ENCODE measurements around the gene PHYHD1.
A peak's percentile ranks its signal among the peaks of the same experiment; 100 is the strongest.

The PHYHD1 gene

DNA sequence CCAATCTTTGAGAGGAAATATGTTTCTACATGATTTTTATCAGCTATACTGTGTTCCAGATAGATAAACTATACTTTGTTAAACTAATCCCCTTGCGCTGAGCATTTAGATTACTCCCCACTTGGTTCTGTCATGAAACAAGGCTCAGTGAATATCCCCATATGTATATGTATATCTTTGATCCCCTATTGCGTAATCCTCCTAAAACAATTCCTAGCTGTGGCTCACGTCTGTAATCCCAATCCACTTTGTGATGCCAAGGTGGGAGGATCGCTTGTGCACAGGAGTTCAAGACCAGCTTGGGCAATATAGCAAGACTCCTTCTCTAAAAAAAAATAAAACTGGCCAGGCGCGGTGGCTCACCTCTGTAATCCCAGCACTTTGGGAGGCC lies 2.7 kb downstream of the PHYHD1 start:
- peaks cover 24% of the 10 kb centered on the region for H3K4me1 ChIP-seq (ENCODE audit: control insufficient read depth, insufficient read depth, low read length)
- peaks cover 0 to 2% of the 10 kb centered on the region in 2 donors for H3K36me3 ChIP-seq (ENCODE audit: control insufficient read depth in 2 of 2, insufficient read depth in 2 of 2, low read length in 2 of 2)
- H3K27ac ChIP-seq (ENCODE audit: low read length) = no peak overlapping the region
- H3K27me3 ChIP-seq (ENCODE audit: control insufficient read depth in 1 of 2, insufficient read depth in 2 of 2, low read length in 2 of 2) = no peaks in the 10 kb centered on the region
- H3K9ac ChIP-seq (ENCODE audit: low read length in 2 of 2) = no peak overlapping the region
- H3K4me3 ChIP-seq (ENCODE audit: low read length in 2 of 2) = no peak overlapping the region
- no peaks in the 10 kb centered on the region for H3K9me3 ChIP-seq (ENCODE audit: control insufficient read depth in 2 of 2, low read length in 2 of 2)

DNA sequence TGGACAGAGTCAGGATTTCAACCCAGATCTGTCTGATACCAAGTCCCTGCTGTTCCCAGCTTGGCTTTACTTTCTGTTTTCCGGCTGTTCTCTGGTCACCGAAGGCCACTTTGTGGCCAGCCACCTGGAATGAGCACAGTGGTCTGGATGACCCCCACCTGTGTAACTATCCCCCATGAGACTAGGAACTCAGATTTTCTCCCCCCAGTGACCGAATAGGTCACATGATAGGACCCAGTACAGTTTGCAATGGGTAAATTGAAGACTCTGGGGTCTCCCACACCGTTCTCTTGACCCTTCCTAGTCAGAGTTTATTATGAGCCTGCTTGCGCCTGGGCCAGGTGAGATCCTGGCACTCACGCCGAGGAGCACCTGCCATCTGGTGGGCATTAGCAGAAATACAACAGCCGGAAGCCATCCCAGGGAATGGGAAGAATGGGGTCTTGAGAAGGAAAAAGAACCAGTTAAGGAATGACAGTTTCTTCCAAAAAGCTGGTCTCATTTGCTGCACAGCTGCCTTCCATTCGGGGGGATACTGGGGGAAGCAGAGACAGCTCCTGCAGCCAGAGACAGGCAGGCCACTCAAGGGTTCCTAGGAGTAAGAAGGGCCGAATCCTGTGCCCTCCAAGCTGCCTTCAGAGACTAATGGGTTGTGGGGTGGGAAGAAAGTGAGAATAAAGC lies 7.1 kb downstream of the PHYHD1 start:
- H3K9ac ChIP-seq (ENCODE audit: low read length in 2 of 2) = no peak overlapping the region
- H3K4me3 ChIP-seq (ENCODE audit: low read length in 2 of 2) = no peak overlapping the region
- no peak overlapping the region for H3K27ac ChIP-seq (ENCODE audit: low read length)

DNA sequence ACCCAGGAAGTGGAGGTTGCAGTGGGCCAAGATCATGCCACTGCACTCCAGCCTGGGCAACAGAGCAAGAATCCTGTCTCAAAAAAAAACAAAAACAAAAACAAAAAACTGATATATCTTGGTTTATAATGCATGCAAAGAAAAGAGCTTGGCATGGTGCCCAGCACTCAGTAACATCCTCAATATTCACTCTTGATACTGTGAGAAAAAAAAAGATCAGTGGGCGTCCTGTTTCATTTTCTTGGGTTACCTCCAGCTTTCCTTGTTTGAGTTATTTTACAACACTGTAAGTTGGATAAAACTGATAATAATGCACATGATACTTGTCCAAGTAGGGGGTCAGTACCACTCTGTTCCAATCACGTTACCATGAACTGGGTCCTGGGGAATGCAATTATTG lies 7.8 kb downstream of the PHYHD1 start:
- H3K36me3 ChIP-seq (ENCODE audit: control insufficient read depth in 2 of 2, insufficient read depth in 2 of 2, low read length in 2 of 2) = no peaks in the 10 kb centered on the region
- H3K27me3 ChIP-seq (ENCODE audit: control insufficient read depth in 1 of 2, insufficient read depth in 2 of 2, low read length in 2 of 2) = no peaks in the 10 kb centered on the region
- H3K4me1 ChIP-seq (ENCODE audit: control insufficient read depth, insufficient read depth, low read length) = no peaks in the 10 kb centered on the region
- H3K4me3 ChIP-seq (ENCODE audit: low read length in 2 of 2) = no peak overlapping the region
- no peak overlapping the region for H3K9ac ChIP-seq (ENCODE audit: low read length in 2 of 2)
- H3K27ac ChIP-seq (ENCODE audit: low read length) = no peak overlapping the region
- no peaks in the 10 kb centered on the region for H3K9me3 ChIP-seq (ENCODE audit: control insufficient read depth in 2 of 2, low read length in 2 of 2)

More for the DNA sequence above, 7.1 kb downstream of the PHYHD1 start:
- Histone ChIP-seq H3K27me3 (ENCODE audit: control insufficient read depth in 1 of 2, insufficient read depth in 2 of 2, low read length in 2 of 2) (no peaks in the 10 kb centered on the region), H3K9me3 (ENCODE audit: control insufficient read depth in 2 of 2, low read length in 2 of 2) (no peaks in the 10 kb centered on the region), H3K36me3 (ENCODE audit: control insufficient read depth in 2 of 2, insufficient read depth in 2 of 2, low read length in 2 of 2) (no peaks in the 10 kb centered on the region), H3K4me1 (ENCODE audit: control insufficient read depth, insufficient read depth, low read length) (no peaks in the 10 kb centered on the region)

- no peaks in the 10 kb centered on the region for H3K9me3 ChIP-seq (ENCODE audit: control insufficient read depth in 2 of 2, low read length in 2 of 2)
- H3K9ac ChIP-seq (ENCODE audit: low read length in 2 of 2) = no peak overlapping the region
- no peaks in the 10 kb centered on the region for H3K27me3 ChIP-seq (ENCODE audit: control insufficient read depth in 1 of 2, insufficient read depth in 2 of 2, low read length in 2 of 2)
- no peak overlapping the region for H3K27ac ChIP-seq (ENCODE audit: low read length)
- no peaks in the 10 kb centered on the region for H3K36me3 ChIP-seq (ENCODE audit: control insufficient read depth in 2 of 2, insufficient read depth in 2 of 2, low read length in 2 of 2)
- H3K4me3 ChIP-seq (ENCODE audit: low read length in 2 of 2) = no peak overlapping the region
- H3K4me1 ChIP-seq (ENCODE audit: control insufficient read depth, insufficient read depth, low read length) = no peaks in the 10 kb centered on the region
Measured at GRCh38 chr9:128929560-128929959, 8.8 kb downstream of the PHYHD1 start.

- Histone ChIP-seq H3K9ac (ENCODE audit: low read length in 2 of 2) (no peak overlapping the region), H3K36me3 (ENCODE audit: control insufficient read depth in 2 of 2, insufficient read depth in 2 of 2, low read length in 2 of 2) (no peaks in the 10 kb centered on the region), H3K4me1 (ENCODE audit: control insufficient read depth, insufficient read depth, low read length) (no peaks in the 10 kb centered on the region)
Measured at GRCh38 chr9:128933731-128934130, 12.9 kb downstream of the PHYHD1 start.

GRCh38 chr9:128936171-128936865 lies 15.5 kb downstream of the PHYHD1 start:
- no peaks in the 10 kb centered on the region for H3K36me3 ChIP-seq (ENCODE audit: control insufficient read depth in 2 of 2, insufficient read depth in 2 of 2, low read length in 2 of 2)
- H3K9me3 ChIP-seq (ENCODE audit: control insufficient read depth in 2 of 2, low read length in 2 of 2) = no peaks in the 10 kb centered on the region
- no peak overlapping the region for H3K27ac ChIP-seq (ENCODE audit: low read length)
- H3K27me3 ChIP-seq (ENCODE audit: control insufficient read depth in 1 of 2, insufficient read depth in 2 of 2, low read length in 2 of 2) = no peaks in the 10 kb centered on the region
- H3K4me1 ChIP-seq (ENCODE audit: control insufficient read depth, insufficient read depth, low read length) = peaks cover 5% of the 10 kb centered on the region
- H3K9ac ChIP-seq (ENCODE audit: low read length in 2 of 2) = no peak overlapping the region
- H3K4me3 ChIP-seq (ENCODE audit: low read length in 2 of 2) = no peak overlapping the region

More at GRCh38 chr9:128933731-128934130, 12.9 kb downstream of the PHYHD1 start:
- no peak overlapping the region for H3K4me3 ChIP-seq (ENCODE audit: low read length in 2 of 2)
- no peaks in the 10 kb centered on the region for H3K27me3 ChIP-seq (ENCODE audit: control insufficient read depth in 1 of 2, insufficient read depth in 2 of 2, low read length in 2 of 2)
- no peak overlapping the region for H3K27ac ChIP-seq (ENCODE audit: low read length)
- H3K9me3 ChIP-seq (ENCODE audit: control insufficient read depth in 2 of 2, low read length in 2 of 2) = no peaks in the 10 kb centered on the region

GRCh38 chr9:128937310-128938165 lies 16.8 kb downstream of the PHYHD1 start:
- Histone ChIP-seq H3K9ac (ENCODE audit: low read length in 2 of 2) (no peak overlapping the region), H3K27ac (ENCODE audit: low read length) (no peak overlapping the region), H3K36me3 (ENCODE audit: control insufficient read depth in 2 of 2, insufficient read depth in 2 of 2, low read length in 2 of 2) (peaks cover 0 to under 1% of the 10 kb centered on the region in 2 donors), H3K9me3 (ENCODE audit: control insufficient read depth in 2 of 2, low read length in 2 of 2) (no peaks in the 10 kb centered on the region), H3K27me3 (ENCODE audit: control insufficient read depth in 1 of 2, insufficient read depth in 2 of 2, low read length in 2 of 2) (no peaks in the 10 kb centered on the region), H3K4me3 (ENCODE audit: low read length in 2 of 2) (no peak overlapping the region), H3K4me1 (ENCODE audit: control insufficient read depth, insufficient read depth, low read length) (peaks cover 5% of the 10 kb centered on the region)

GRCh38 chr9:128940271-128940921 lies 19.6 kb downstream of the PHYHD1 start:
- peak overlapping the region; percentile 31 for H3K27ac ChIP-seq (ENCODE audit: low read length)
- H3K27me3 ChIP-seq (ENCODE audit: control insufficient read depth in 1 of 2, insufficient read depth in 2 of 2, low read length in 2 of 2) = no peaks in the 10 kb centered on the region
- no peak overlapping the region for H3K4me3 ChIP-seq (ENCODE audit: low read length in 2 of 2)
- peaks cover 10% of the 10 kb centered on the region for H3K4me1 ChIP-seq (ENCODE audit: control insufficient read depth, insufficient read depth, low read length)
- H3K9ac ChIP-seq (ENCODE audit: low read length in 2 of 2) = peak overlapping the region in 1 of 2 donors; percentile 21
- H3K36me3 ChIP-seq (ENCODE audit: control insufficient read depth in 2 of 2, insufficient read depth in 2 of 2, low read length in 2 of 2) = peaks cover 2 to 9% of the 10 kb centered on the region in 2 donors
- H3K9me3 ChIP-seq (ENCODE audit: control insufficient read depth in 2 of 2, low read length in 2 of 2) = no peaks in the 10 kb centered on the region

GRCh38 chr9:128940946-128941755 lies 20.4 kb downstream of the PHYHD1 start:
- H3K9ac ChIP-seq (ENCODE audit: low read length in 2 of 2) = no peak overlapping the region

More at GRCh38 chr9:128940946-128941755, 20.4 kb downstream of the PHYHD1 start:
- Histone ChIP-seq H3K27me3 (ENCODE audit: control insufficient read depth in 1 of 2, insufficient read depth in 2 of 2, low read length in 2 of 2) (no peaks in the 10 kb centered on the region), H3K4me3 (ENCODE audit: low read length in 2 of 2) (no peak overlapping the region), H3K4me1 (ENCODE audit: control insufficient read depth, insufficient read depth, low read length) (peaks cover 13% of the 10 kb centered on the region), H3K36me3 (ENCODE audit: control insufficient read depth in 2 of 2, insufficient read depth in 2 of 2, low read length in 2 of 2) (peaks cover 2 to 13% of the 10 kb centered on the region in 2 donors), H3K27ac (ENCODE audit: low read length) (peak overlapping the region; percentile 31), H3K9me3 (ENCODE audit: control insufficient read depth in 2 of 2, low read length in 2 of 2) (no peaks in the 10 kb centered on the region)

Data from stomach smooth muscle (tissue), 2 donors.